Activated CD4-positive, alpha-beta T cell treated with anti-CD3 and anti-CD28 coated beads, Interleukin-2, amount 50 U/mL, for 4 hours (primary cell): ENCODE results near the gene RIOK3.
"Not testable (repeated sequence)": the region's sequence is repeated elsewhere in the genome, so short reads cannot be mapped to it uniquely, and the experiment has no call there.

Experiments used
- DNase-seq, 2 experiments: peaks; one replicate each; pipeline ENCODE4 v3.0.0-alpha.2; 2020

Gene RIOK3

GRCh38 chr18:23498877-23499276 is 45.8 kb downstream of the RIOK3 start:
- peak; percentile 56 to 58 for DNase-seq

GRCh38 chr18:23499291-23499781 is 46.2 kb downstream of the RIOK3 start:
- no peak for DNase-seq

- no peak for DNase-seq
Observed at GRCh38 chr18:23501626-23502025, 48.5 kb downstream of the RIOK3 start.

- DNase-seq: no peak
Observed at GRCh38 chr18:23502516-23503037, 49.5 kb downstream of the RIOK3 start.

GRCh38 chr18:23503038-23503962 is 50.2 kb downstream of the RIOK3 start, which contains the start of gene RMC1:
Gene RMC1 (plus strand): TSS chr18:23503511. CDS start chr18:23503619, 108 bp downstream.
- peak; percentile 97 for DNase-seq

GRCh38 chr18:23503963-23504344 is 50.9 kb downstream of the RIOK3 start:
- no peak for DNase-seq

GRCh38 chr18:23504720-23505119 is 51.6 kb downstream of the RIOK3 start:
- DNase-seq: no peak

GRCh38 chr18:23506393-23506792 is 53.3 kb downstream of the RIOK3 start:
- no peak for DNase-seq

- DNase-seq: not testable (repeated sequence)
Observed at GRCh38 chr18:23510923-23511322, 57.8 kb downstream of the RIOK3 start.

- DNase-seq: not testable (repeated sequence)
Observed at GRCh38 chr18:23512216-23512615, 59.1 kb downstream of the RIOK3 start.

GRCh38 chr18:23512641-23513040 is 59.6 kb downstream of the RIOK3 start:
- DNase-seq: no peak

- DNase-seq: peak; percentile 70 to 71
Observed at GRCh38 chr18:23515911-23516546, 62.9 kb downstream of the RIOK3 start.

GRCh38 chr18:23519734-23520133 is 66.6 kb downstream of the RIOK3 start:
- DNase-seq: no peak

- no peak for DNase-seq
Observed at GRCh38 chr18:23521271-23521670, 68.2 kb downstream of the RIOK3 start.

GRCh38 chr18:23521907-23522306 is 68.8 kb downstream of the RIOK3 start:
- no peak for DNase-seq

- DNase-seq: no peak
Observed at GRCh38 chr18:23523429-23524212, 70.5 kb downstream of the RIOK3 start.

- DNase-seq: no peak
Observed at GRCh38 chr18:23524213-23524707, 71.2 kb downstream of the RIOK3 start.

GRCh38 chr18:23526501-23527063 is 73.5 kb downstream of the RIOK3 start:
- no peak for DNase-seq

GRCh38 chr18:23528580-23529472 is 75.7 kb downstream of the RIOK3 start:
- no peak for DNase-seq

- no peak for DNase-seq
Observed at GRCh38 chr18:23529604-23530003, 76.5 kb downstream of the RIOK3 start.

GRCh38 chr18:23530195-23530594 is 77.1 kb downstream of the RIOK3 start:
- no peak for DNase-seq
